ENCODE measurements around the gene RBM3. TPM values are rescaled to one million over a fixed set of nuclear protein-coding genes. Genes with fewer than 3 reads are reported as not detected.

Gene RBM3
- total and polyA plus RNA-seq, 2 donors (not counting 1 experiment from before 2014, with no cell fraction given): 200 to 291 TPM

- H3K27ac ChIP-seq (ENCODE audit: low read length in 2 of 2): no peak overlapping the region
- H3K9ac ChIP-seq (ENCODE audit: low read length): no peak overlapping the region
- no peaks in the 10 kb centered on the region for H3K4me1 Mint-ChIP-seq
- H3K27ac Mint-ChIP-seq: no peak overlapping the region
- H2AFZ ChIP-seq (ENCODE audit: insufficient read depth, low read depth, low read length, poor library complexity, severe bottlenecking): no peak overlapping the region
- CTCF ChIA-PET: no interaction called here
- no CpG with 5 or more reads among the region's 4 CpGs for WGBS (ENCODE audit: insufficient coverage)
- ATAC-seq (ENCODE audit: low read depth) (no peak), DNase-seq (no peak)
- no peaks in the 10 kb centered on the region for H3K4me1 ChIP-seq (ENCODE audit: control insufficient read depth in 2 of 2, insufficient read depth in 2 of 2, low read length in 2 of 2)
- no peaks in the 10 kb centered on the region for H3K27me3 ChIP-seq (replicated peaks in 1 of 4; ENCODE audit: control extremely low read depth in 1 of 4, control insufficient read depth in 3 of 4, insufficient read depth in 4 of 4, low read length in 3 of 4)
- TF ChIP-seq EZH2 (IDR thresholded peaks at IDR 0.05; ENCODE audit: borderline replicate concordance, insufficient read depth, low read depth, low read length, poor library complexity, severe bottlenecking) (no peak), CTCF (IDR thresholded peaks at IDR 0.05) (no peak)
- no peaks in the 10 kb centered on the region for H4K20me1 ChIP-seq (ENCODE audit: control insufficient read depth, insufficient read depth, low read length, poor library complexity, severe bottlenecking)
- no peaks in the 10 kb centered on the region for H3K27me3 Mint-ChIP-seq
- no peak overlapping the region for H3K4me2 ChIP-seq (replicated peaks; ENCODE audit: low read depth, low read length, poor library complexity, severe bottlenecking)
- POLR2A ChIA-PET: interaction anchor here (0.7 kb wide), 1 partner anchor 1854 kb away, joined by 6 read pairs; no protein-coding TSS in a partner anchor
- H3K4me3 Mint-ChIP-seq: no peak overlapping the region
- no peak overlapping the region for H3K4me3 ChIP-seq (ENCODE audit: control extremely low read depth in 1 of 5, extremely low read depth in 1 of 5, insufficient read depth in 1 of 5, low read depth in 2 of 5, low read length in 4 of 5)
- peaks cover 0 to 29% of the 10 kb centered on the region in 2 experiments for H3K36me3 ChIP-seq (replicated peaks in 1 of 2; ENCODE audit: control extremely low read depth in 1 of 2, control insufficient read depth in 1 of 2, extremely low read depth in 1 of 2, insufficient read depth in 2 of 2, low read length in 1 of 2)
- H3K79me2 ChIP-seq (ENCODE audit: control insufficient read depth, insufficient read depth, low read length): no peaks in the 10 kb centered on the region
- H3K9me3 ChIP-seq (ENCODE audit: control extremely low read depth in 1 of 3, control insufficient read depth in 2 of 3, insufficient read depth in 1 of 3, low read length in 2 of 3): no peaks in the 10 kb centered on the region
- no peaks in the 10 kb centered on the region for H3K9me3 Mint-ChIP-seq (ENCODE audit: insufficient read depth)
- intact Hi-C loops (cut with micrococcal nuclease): no loop called here
Observed at GRCh38 chrX:48558271-48558670, 16.0 kb upstream of the RBM3 start.

GRCh38 chrX:48559636-48560035 is 14.6 kb upstream of the RBM3 start:
- no peak overlapping the region for H3K9ac ChIP-seq (ENCODE audit: low read length)
- no peaks in the 10 kb centered on the region for H3K9me3 ChIP-seq (ENCODE audit: control extremely low read depth in 1 of 3, control insufficient read depth in 2 of 3, insufficient read depth in 1 of 3, low read length in 2 of 3)
- no peaks in the 10 kb centered on the region for H4K20me1 ChIP-seq (ENCODE audit: control insufficient read depth, insufficient read depth, low read length, poor library complexity, severe bottlenecking)
- POLR2A ChIA-PET: no interaction called here
- H3K4me3 Mint-ChIP-seq: no peak overlapping the region
- no peak overlapping the region for H3K27ac Mint-ChIP-seq
- H3K27me3 ChIP-seq (replicated peaks in 1 of 4; ENCODE audit: control extremely low read depth in 1 of 4, control insufficient read depth in 3 of 4, insufficient read depth in 4 of 4, low read length in 3 of 4): no peaks in the 10 kb centered on the region
- H3K4me1 ChIP-seq (ENCODE audit: control insufficient read depth in 2 of 2, insufficient read depth in 2 of 2, low read length in 2 of 2): no peaks in the 10 kb centered on the region
- no peak overlapping the region for H3K4me2 ChIP-seq (replicated peaks; ENCODE audit: low read depth, low read length, poor library complexity, severe bottlenecking)
- intact Hi-C loops (cut with micrococcal nuclease): no loop called here
- DNase-seq (no peak), ATAC-seq (ENCODE audit: low read depth) (no peak)
- H3K4me3 ChIP-seq (ENCODE audit: control extremely low read depth in 1 of 5, extremely low read depth in 1 of 5, insufficient read depth in 1 of 5, low read depth in 2 of 5, low read length in 4 of 5): no peak overlapping the region
- H2AFZ ChIP-seq (ENCODE audit: insufficient read depth, low read depth, low read length, poor library complexity, severe bottlenecking): no peak overlapping the region
- no peaks in the 10 kb centered on the region for H3K79me2 ChIP-seq (ENCODE audit: control insufficient read depth, insufficient read depth, low read length)
- no peaks in the 10 kb centered on the region for H3K4me1 Mint-ChIP-seq
- 93% methylated on average over 21 of the region's 24 CpGs for WGBS (ENCODE audit: insufficient coverage)
- TF ChIP-seq CTCF (IDR thresholded peaks at IDR 0.05) (no peak), EZH2 (IDR thresholded peaks at IDR 0.05; ENCODE audit: borderline replicate concordance, insufficient read depth, low read depth, low read length, poor library complexity, severe bottlenecking) (no peak)
- no peaks in the 10 kb centered on the region for H3K9me3 Mint-ChIP-seq (ENCODE audit: insufficient read depth)
- peaks cover 0 to 28% of the 10 kb centered on the region in 2 experiments for H3K36me3 ChIP-seq (replicated peaks in 1 of 2; ENCODE audit: control extremely low read depth in 1 of 2, control insufficient read depth in 1 of 2, extremely low read depth in 1 of 2, insufficient read depth in 2 of 2, low read length in 1 of 2)
- CTCF ChIA-PET: no interaction called here
- H3K27ac ChIP-seq (ENCODE audit: low read length in 2 of 2): no peak overlapping the region
- no peaks in the 10 kb centered on the region for H3K27me3 Mint-ChIP-seq

All from B cell (primary cell).